ENCODE measurements around the gene TARS1. TPM values are rescaled to one million over a fixed set of nuclear protein-coding genes. Genes with fewer than 3 reads are reported as not detected.

Gene TARS1
- total and polyA plus RNA-seq, 7 donors: 81.7 to 151 (median 117) TPM

- 66 to 73% methylated on average over 2 of the region's 2 CpGs for WGBS, 2 donors
- no peak for TF ChIP-seq CTCF (IDR thresholded peaks at IDR 0.05)
- no peak for TF ChIP-seq POLR2AphosphoS5 (IDR thresholded peaks at IDR 0.05)
- no peak for TF ChIP-seq EP300 (IDR thresholded peaks at IDR 0.05)
- no peak for TF ChIP-seq POLR2A (IDR thresholded peaks at IDR 0.05)
Observed at GRCh38 chr5:33408816-33409215, 31.9 kb upstream of the TARS1 start.

GRCh38 chr5:33409435-33410170 lies 31.2 kb upstream of the TARS1 start:
- peak; percentile 96 for DNase-seq
- Histone ChIP-seq H3K36me3 (no peaks in the 10 kb centered on the region), H3K4me3 (no peak overlapping the region), H3K4me1 (peaks cover 0 to 65% (median 39%) of the 10 kb centered on the region in 4 donors), H3K9me3 (no peaks in the 10 kb centered on the region), H3K27ac (peak overlapping the region; percentile 39 to 78 (median 75)), H3K27me3 (no peaks in the 10 kb centered on the region)
- intact Hi-C loops (cut with DNase I): loop anchor here (2.0 to 5.0 kb wide), 4 partner anchors 37 to 177 kb away; no protein-coding TSS in a partner anchor
- 81 to 84% methylated on average over 7 of the region's 7 CpGs for WGBS, 2 donors
- TF ChIP-seq POLR2AphosphoS5 (IDR thresholded peaks at IDR 0.05) (peak; percentile 96 to 99 (median 98)), EP300 (IDR thresholded peaks at IDR 0.05) (peak; percentile 21 to 90 (median 72)), POLR2A (IDR thresholded peaks at IDR 0.05) (no peak)

More at GRCh38 chr5:33408816-33409215, 31.9 kb upstream of the TARS1 start:
- peak overlapping the region; percentile 39 to 78 (median 75) for H3K27ac ChIP-seq
- intact Hi-C loops (cut with DNase I): loop anchor here (2.0 to 5.0 kb wide), 4 partner anchors 37 to 176 kb away; no protein-coding TSS in a partner anchor
- H3K36me3 ChIP-seq: no peaks in the 10 kb centered on the region
- H3K4me3 ChIP-seq: no peak overlapping the region
- peaks cover 0 to 65% (median 38%) of the 10 kb centered on the region in 4 donors for H3K4me1 ChIP-seq
- no peaks in the 10 kb centered on the region for H3K9me3 ChIP-seq
- no peaks in the 10 kb centered on the region for H3K27me3 ChIP-seq
- DNase-seq: no peak

GRCh38 chr5:33410221-33410620 lies 30.5 kb upstream of the TARS1 start:
- intact Hi-C loops (cut with DNase I): no loop called here
- Histone ChIP-seq H3K9me3 (no peaks in the 10 kb centered on the region), H3K27ac (peak overlapping the region; percentile 35 to 78 (median 75)), H3K4me1 (peaks cover 0 to 65% (median 39%) of the 10 kb centered on the region in 4 donors), H3K27me3 (no peaks in the 10 kb centered on the region), H3K4me3 (no peak overlapping the region), H3K36me3 (no peaks in the 10 kb centered on the region)
- DNase-seq: no peak
- 21 to 55% methylated on average over 1 of the region's 1 CpG for WGBS, 2 donors
- TF ChIP-seq POLR2AphosphoS5 (IDR thresholded peaks at IDR 0.05) (peak; percentile 74 to 98 (median 90)), POLR2A (IDR thresholded peaks at IDR 0.05) (no peak), EP300 (IDR thresholded peaks at IDR 0.05) (peak in 2 of 4 donors; percentile 63 to 70), CTCF (IDR thresholded peaks at IDR 0.05) (no peak)

GRCh38 chr5:33411498-33411897 lies 29.3 kb upstream of the TARS1 start:
- no peak for TF ChIP-seq POLR2A (IDR thresholded peaks at IDR 0.05)
- TF ChIP-seq POLR2AphosphoS5 (IDR thresholded peaks at IDR 0.05): no peak
- TF ChIP-seq EP300 (IDR thresholded peaks at IDR 0.05): no peak
- no peak for TF ChIP-seq CTCF (IDR thresholded peaks at IDR 0.05)
- no peaks in the 10 kb centered on the region for H3K9me3 ChIP-seq

GRCh38 chr5:33415811-33416354 lies 24.9 kb upstream of the TARS1 start:
- H3K36me3 ChIP-seq: no peaks in the 10 kb centered on the region
- 80 to 84% methylated on average over 4 of the region's 4 CpGs for WGBS, 2 donors

More at GRCh38 chr5:33411498-33411897, 29.3 kb upstream of the TARS1 start:
- Histone ChIP-seq H3K27me3 (no peaks in the 10 kb centered on the region), H3K4me3 (no peak overlapping the region), H3K4me1 (peaks cover 0 to 64% (median 36%) of the 10 kb centered on the region in 4 donors), H3K27ac (peak overlapping the region in 1 of 4 donors; percentile 75), H3K36me3 (no peaks in the 10 kb centered on the region)
- WGBS, 2 donors: 92 to 98% methylated on average over 1 of the region's 1 CpG
- DNase-seq: no peak
- intact Hi-C loops (cut with DNase I): no loop called here

More at GRCh38 chr5:33415811-33416354, 24.9 kb upstream of the TARS1 start:
- Histone ChIP-seq H3K4me3 (no peak overlapping the region), H3K27ac (no peak overlapping the region), H3K27me3 (no peaks in the 10 kb centered on the region), H3K9me3 (no peaks in the 10 kb centered on the region), H3K4me1 (peaks cover 0 to 22% (median 9%) of the 10 kb centered on the region in 4 donors)
- TF ChIP-seq CTCF (IDR thresholded peaks at IDR 0.05) (no peak), POLR2A (IDR thresholded peaks at IDR 0.05) (no peak), EP300 (IDR thresholded peaks at IDR 0.05) (no peak), POLR2AphosphoS5 (IDR thresholded peaks at IDR 0.05) (no peak)
- intact Hi-C loops (cut with DNase I): no loop called here
- DNase-seq: no peak

Data from sigmoid colon (tissue), 7 donors.